Smooth muscle cell (in vitro differentiated cells): ENCODE data around the gene SOCS7. TPM values are rescaled to one million over a fixed set of nuclear protein-coding genes. Genes with fewer than 3 reads are reported as not detected.

Source experiments
- DNase-seq: peaks from one replicate; lab custom pipeline; 2025; ENCODE audit not compliant: unreplicated experiment; lab: John Stamatoyannopoulos, UW
- H2AFZ ChIP-seq: fragments of 200-600 bp; sonication (generic); 2 replicates; pipeline ENCODE4 v1.6.0; 2016; ENCODE audit warnings: antibody characterized with exemption, low read depth, mild to moderate bottlenecking
- H3F3A ChIP-seq: fragments of 200-600 bp; sonication (generic); 2 replicates; pipeline ENCODE4 v1.6.0; 2017; ENCODE audit warnings: antibody characterized with exemption, low read depth
- H3K27ac ChIP-seq: fragments of 200-600 bp; sonication (generic); 2 replicates; pipeline ENCODE4 v1.5.1; 2016; ENCODE audit warnings: low read depth, mild to moderate bottlenecking
- H3K27me3 ChIP-seq: fragments of 200-600 bp; sonication (generic); 2 replicates; pipeline ENCODE4 v1.6.1; 2016; ENCODE audit warnings: low read depth, mild to moderate bottlenecking
- H3K36me3 ChIP-seq: fragments of 200-600 bp; sonication (generic); 2 replicates; pipeline ENCODE4 v1.5.1; 2016; ENCODE audit warnings: low read depth
- H3K4me1 ChIP-seq: fragments of 200-600 bp; sonication (generic); 2 replicates; pipeline ENCODE4 v1.5.1; 2016; ENCODE audit warnings: low read depth
- H3K4me2 ChIP-seq: fragments of 200-600 bp; sonication (generic); 2 replicates; pipeline ENCODE4 v1.6.0; 2016; ENCODE audit warnings: mild to moderate bottlenecking
- H3K4me3 ChIP-seq: fragments of 200-600 bp; sonication (generic); 2 replicates; pipeline ENCODE4 v1.5.1; 2016; ENCODE audit warnings: mild to moderate bottlenecking
- H3K79me2 ChIP-seq: fragments of 200-600 bp; sonication (generic); 2 replicates; pipeline ENCODE4 v1.6.0; 2016; ENCODE audit warnings: low read depth, mild to moderate bottlenecking
- H3K9ac ChIP-seq: fragments of 200-600 bp; sonication (generic); 2 replicates; pipeline ENCODE4 v1.6.0; 2016; ENCODE audit warnings: low read depth
- H3K9me3 ChIP-seq: fragments of 200-600 bp; sonication (generic); replicated peaks from 2 replicates; pipeline ENCODE4 v1.5.1; 2016; ENCODE audit warnings: low read depth
- H4K20me1 ChIP-seq: fragments of 200-600 bp; sonication (generic); 2 replicates; pipeline ENCODE4 v1.6.0; 2016; ENCODE audit warnings: low read depth
- CTCF ChIP-seq: fragments of 200-600 bp; sonication (generic); IDR thresholded peaks from 2 replicates; pipeline ENCODE4 v1.5.1; 2017; ENCODE audit warnings: borderline replicate concordance, mild to moderate bottlenecking, antibody characterized with exemption; ENCODE audit not compliant: insufficient read depth, poor library complexity, severe bottlenecking
- WGBS: methylation state at CpG from one replicate; pipeline ENCODE4 v1.1.7; 2016; ENCODE audit warnings: low lambda C conversion rate; 5-methylcytosine and 5-hydroxymethylcytosine counted together
- polyA plus RNA-seq: library from polyadenylated mRNA; unstranded; fragments of >200 nt; fragmentation: Nextera tagmentation; extraction: Ambion mirVana; gene quantifications from 2 replicates; pipeline ENCODE4 v1.2.1, GENCODE V29; 2016
- total RNA-seq: library from RNA; depleted of rRNA; stranded (reverse); fragments of >200 nt; gene quantifications from 2 replicates; pipeline ENCODE4 v1.2.3, GENCODE V29; 2014

SOCS7 gene
- total and polyA plus RNA-seq, 2 experiments from 2014 or later = 0.89 to 6.2 TPM

GRCh38 chr17:38418062-38418692, 66.5 kb downstream of the SOCS7 start:
- H3K9me3 ChIP-seq = no peaks in the 10 kb centered on the region
- H3K4me2 ChIP-seq = peak overlapping the region; percentile 90
- no peak for DNase-seq
- H3K27me3 ChIP-seq = peaks cover 20% of the 10 kb centered on the region
- no peak overlapping the region for H2AFZ ChIP-seq
- no peaks in the 10 kb centered on the region for H4K20me1 ChIP-seq
- H3K9ac ChIP-seq = no peak overlapping the region
- TF ChIP-seq CTCF = no peak
- H3K27ac ChIP-seq = no peak overlapping the region
- H3K4me3 ChIP-seq = no peak overlapping the region
- WGBS = 97% methylated on average over 7 of the region's 7 CpGs
- no peaks in the 10 kb centered on the region for H3F3A ChIP-seq
- peaks cover 33% of the 10 kb centered on the region for H3K4me1 ChIP-seq
- no peaks in the 10 kb centered on the region for H3K36me3 ChIP-seq
- H3K79me2 ChIP-seq = no peaks in the 10 kb centered on the region

- Histone ChIP-seq H3K9ac (no peak overlapping the region), H3K9me3 (no peaks in the 10 kb centered on the region), H3F3A (no peaks in the 10 kb centered on the region), H3K4me2 (peak overlapping the region; percentile 90), H3K36me3 (no peaks in the 10 kb centered on the region), H3K4me3 (peak overlapping the region; percentile 36), H3K27me3 (peaks cover 20% of the 10 kb centered on the region), H4K20me1 (no peaks in the 10 kb centered on the region), H3K27ac (no peak overlapping the region), H3K4me1 (peaks cover 33% of the 10 kb centered on the region), H2AFZ (no peak overlapping the region), H3K79me2 (no peaks in the 10 kb centered on the region)
- TF ChIP-seq CTCF = no peak
- WGBS = 11% methylated on average over 36 of the region's 78 CpGs
- no peak for DNase-seq
These were observed 67.3 kb downstream of the SOCS7 start for GRCh38 chr17:38418693-38419507.

- WGBS = 13% methylated on average over 7 of the region's 10 CpGs
- Histone ChIP-seq H3K4me2 (peak overlapping the region; percentile 90), H3K9ac (no peak overlapping the region), H2AFZ (no peak overlapping the region), H3K27ac (no peak overlapping the region), H3K4me1 (peaks cover 33% of the 10 kb centered on the region), H3K4me3 (peak overlapping the region; percentile 36), H4K20me1 (no peaks in the 10 kb centered on the region), H3F3A (no peaks in the 10 kb centered on the region), H3K36me3 (no peaks in the 10 kb centered on the region), H3K9me3 (no peaks in the 10 kb centered on the region), H3K27me3 (peaks cover 20% of the 10 kb centered on the region), H3K79me2 (no peaks in the 10 kb centered on the region)
- no peak for TF ChIP-seq CTCF
- no peak for DNase-seq
These were observed 67.9 kb downstream of the SOCS7 start for GRCh38 chr17:38419508-38419981.
